Astrocyte (in vitro differentiated cells and primary cell): ENCODE measurements around the gene GRIK3. TPM values are rescaled to one million over a fixed set of nuclear protein-coding genes. Genes with fewer than 3 reads are reported as not detected.

Source experiments
- DNase-seq: peaks from one replicate; pipeline ENCODE4 v3.0.0-alpha.2; 2010; ENCODE audit warnings: low read depth
- FAIRE-seq: peaks from 2 replicates; lab custom pipeline; 2011; peaks lifted over from hg19 to GRCh38; lab: Jason Lieb, UNC
- H2AFZ ChIP-seq: 2 replicates; pipeline ENCODE4 v1.6.0; 2012; ENCODE audit warnings: low read depth, low read length, inconsistent platforms
- H3K27ac ChIP-seq: 2 replicates; pipeline ENCODE4 v1.5.1; 2011; ENCODE audit warnings: low read depth, low read length, inconsistent platforms
- H3K27me3 ChIP-seq: 2 replicates; pipeline ENCODE4 v1.6.0; 2011; ENCODE audit warnings: low read length, inconsistent platforms; ENCODE audit not compliant: insufficient read depth
- H3K36me3 ChIP-seq: 2 replicates; pipeline ENCODE4 v1.5.1; 2011; ENCODE audit warnings: low read length, inconsistent platforms; ENCODE audit not compliant: insufficient read depth
- H3K4me1 ChIP-seq: 2 replicates; pipeline ENCODE4 v1.5.1; 2011; ENCODE audit warnings: low read length, inconsistent platforms; ENCODE audit not compliant: insufficient read depth
- H3K4me2 ChIP-seq: 2 replicates; pipeline ENCODE4 v1.6.0; 2012; ENCODE audit warnings: low read length, inconsistent platforms
- H3K4me3 ChIP-seq: 2 replicates; pipeline ENCODE4 v1.5.1; 2011; ENCODE audit warnings: low read depth, mild to moderate bottlenecking, low read length, inconsistent platforms; ENCODE audit not compliant: insufficient read depth
- H3K79me2 ChIP-seq: 2 replicates; pipeline ENCODE4 v1.6.0; 2012; ENCODE audit warnings: mild to moderate bottlenecking, low read length, inconsistent platforms; ENCODE audit not compliant: insufficient read depth
- H3K9ac ChIP-seq: 2 replicates; pipeline ENCODE4 v1.6.0; 2012; ENCODE audit warnings: mild to moderate bottlenecking, low read length, inconsistent platforms
- H3K9me3 ChIP-seq: 2 replicates; pipeline ENCODE4 v1.5.1; 2012; ENCODE audit warnings: low read depth, mild to moderate bottlenecking, low read length, inconsistent platforms; ENCODE audit not compliant: insufficient read depth
- H4K20me1 ChIP-seq: 2 replicates; pipeline ENCODE4 v1.6.0; 2012; ENCODE audit warnings: low read length, inconsistent platforms; ENCODE audit not compliant: insufficient read depth
- H3K27ac Mint-ChIP-seq: one replicate; pipeline ENCODE4 v1.8.0; 2021; ENCODE audit warnings: mild to moderate bottlenecking, mixed read lengths; ENCODE audit not compliant: unreplicated experiment
- H3K27me3 Mint-ChIP-seq: one replicate; pipeline ENCODE4 v1.8.0; 2021; ENCODE audit warnings: low read depth, mixed read lengths; ENCODE audit not compliant: unreplicated experiment
- H3K36me3 Mint-ChIP-seq: one replicate; pipeline ENCODE4 v1.8.0; 2021; ENCODE audit warnings: low read depth, mixed read lengths; ENCODE audit not compliant: unreplicated experiment
- H3K4me1 Mint-ChIP-seq: one replicate; pipeline ENCODE4 v1.8.0; 2021; ENCODE audit warnings: low read depth, mixed read lengths; ENCODE audit not compliant: unreplicated experiment
- H3K4me3 Mint-ChIP-seq: one replicate; pipeline ENCODE4 v1.8.0; 2021; ENCODE audit warnings: mild to moderate bottlenecking, moderate library complexity, mixed read lengths; ENCODE audit not compliant: unreplicated experiment
- H3K9me3 Mint-ChIP-seq: one replicate; pipeline ENCODE4 v1.8.0; 2021; ENCODE audit warnings: mild to moderate bottlenecking, mixed read lengths; ENCODE audit not compliant: unreplicated experiment
- EZH2 ChIP-seq: IDR thresholded peaks from 2 replicates; pipeline ENCODE4 v1.6.1; 2012; ENCODE audit warnings: mild to moderate bottlenecking, low read length, inconsistent platforms; ENCODE audit not compliant: insufficient read depth
- total RNA-seq: library from RNA; stranded (reverse); gene quantifications from 2 replicates; pipeline ENCODE4 v1.2.1, GENCODE V29; 2021
- TF ChIP-seq, protein P1 (sequence below): IDR thresholded peaks from 2 replicates; pipeline ENCODE4 v1.5.1; 2011; ENCODE audit warnings: low read depth, mild to moderate bottlenecking, inconsistent platforms, low read length, moderate library complexity; ENCODE audit not compliant: insufficient read depth

The GRIK3 gene
- total RNA-seq, 1 donor from 2014 or later = 0.16 TPM

GRCh38 chr1:37059346-37059745 is 25.0 kb upstream of the GRIK3 start:
- no peak for TF ChIP-seq EZH2
- TF ChIP-seq, protein P1, sequence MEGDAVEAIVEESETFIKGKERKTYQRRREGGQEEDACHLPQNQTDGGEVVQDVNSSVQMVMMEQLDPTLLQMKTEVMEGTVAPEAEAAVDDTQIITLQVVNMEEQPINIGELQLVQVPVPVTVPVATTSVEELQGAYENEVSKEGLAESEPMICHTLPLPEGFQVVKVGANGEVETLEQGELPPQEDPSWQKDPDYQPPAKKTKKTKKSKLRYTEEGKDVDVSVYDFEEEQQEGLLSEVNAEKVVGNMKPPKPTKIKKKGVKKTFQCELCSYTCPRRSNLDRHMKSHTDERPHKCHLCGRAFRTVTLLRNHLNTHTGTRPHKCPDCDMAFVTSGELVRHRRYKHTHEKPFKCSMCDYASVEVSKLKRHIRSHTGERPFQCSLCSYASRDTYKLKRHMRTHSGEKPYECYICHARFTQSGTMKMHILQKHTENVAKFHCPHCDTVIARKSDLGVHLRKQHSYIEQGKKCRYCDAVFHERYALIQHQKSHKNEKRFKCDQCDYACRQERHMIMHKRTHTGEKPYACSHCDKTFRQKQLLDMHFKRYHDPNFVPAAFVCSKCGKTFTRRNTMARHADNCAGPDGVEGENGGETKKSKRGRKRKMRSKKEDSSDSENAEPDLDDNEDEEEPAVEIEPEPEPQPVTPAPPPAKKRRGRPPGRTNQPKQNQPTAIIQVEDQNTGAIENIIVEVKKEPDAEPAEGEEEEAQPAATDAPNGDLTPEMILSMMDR = no peak
- FAIRE-seq = no peak
- no peaks in the 10 kb centered on the region for H3K27me3 ChIP-seq
- no peak overlapping the region for H2AFZ ChIP-seq
- Mint-ChIP-seq H3K4me3 (no peak overlapping the region), H3K27ac (no peak overlapping the region), H3K4me1 (no peaks in the 10 kb centered on the region), H3K9me3 (no peaks in the 10 kb centered on the region), H3K27me3 (peaks cover 59% of the 10 kb centered on the region), H3K36me3 (no peaks in the 10 kb centered on the region)
- no peak overlapping the region for H3K4me3 ChIP-seq
- H3K9me3 ChIP-seq = no peaks in the 10 kb centered on the region
- H3K4me1 ChIP-seq = no peaks in the 10 kb centered on the region
- H3K36me3 ChIP-seq = no peaks in the 10 kb centered on the region
- no peak overlapping the region for H3K4me2 ChIP-seq
- H3K27ac ChIP-seq = no peak overlapping the region
- no peak for DNase-seq
- no peaks in the 10 kb centered on the region for H3K79me2 ChIP-seq
- no peak overlapping the region for H3K9ac ChIP-seq
- no peaks in the 10 kb centered on the region for H4K20me1 ChIP-seq

GRCh38 chr1:37058424-37058988 is 24.2 kb upstream of the GRIK3 start:
- DNase-seq (no peak), FAIRE-seq (no peak)
- Mint-ChIP-seq H3K9me3 (no peaks in the 10 kb centered on the region), H3K4me3 (no peak overlapping the region), H3K36me3 (no peaks in the 10 kb centered on the region), H3K4me1 (no peaks in the 10 kb centered on the region), H3K27me3 (peaks cover 51% of the 10 kb centered on the region), H3K27ac (no peak overlapping the region)
- Histone ChIP-seq H3K27ac (no peak overlapping the region), H3K4me1 (no peaks in the 10 kb centered on the region), H3K4me3 (no peak overlapping the region), H3K79me2 (no peaks in the 10 kb centered on the region), H3K36me3 (no peaks in the 10 kb centered on the region), H3K4me2 (no peak overlapping the region), H3K9me3 (no peaks in the 10 kb centered on the region), H2AFZ (no peak overlapping the region), H4K20me1 (no peaks in the 10 kb centered on the region), H3K9ac (no peak overlapping the region), H3K27me3 (no peaks in the 10 kb centered on the region)
- TF ChIP-seq, protein P1 = no peak
- TF ChIP-seq EZH2 = no peak

DNA sequence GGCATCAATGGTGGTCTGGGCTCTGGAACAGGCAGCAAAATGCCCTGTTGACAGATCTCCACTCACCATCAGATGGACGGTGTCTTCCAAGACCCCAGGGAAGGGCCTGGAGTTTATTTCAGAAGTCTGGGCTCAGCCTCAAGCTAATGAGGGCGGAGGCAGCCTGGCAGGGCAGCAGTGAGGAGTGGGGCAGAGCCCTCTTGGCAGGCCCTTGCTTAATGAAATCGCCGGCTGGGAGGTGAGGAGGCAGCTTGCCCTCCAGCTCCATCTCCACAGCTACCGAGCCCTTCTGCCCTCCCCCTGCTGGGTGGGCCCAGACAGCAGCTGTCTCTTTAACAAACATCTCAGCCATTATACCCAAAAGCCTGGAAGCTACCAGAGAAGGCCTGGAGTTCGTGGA is 22.0 kb upstream of the GRIK3 start:
- Histone ChIP-seq H3K36me3 (no peaks in the 10 kb centered on the region), H3K27ac (no peak overlapping the region), H3K4me2 (no peak overlapping the region), H3K79me2 (no peaks in the 10 kb centered on the region), H2AFZ (no peak overlapping the region), H3K9me3 (no peaks in the 10 kb centered on the region), H3K4me1 (no peaks in the 10 kb centered on the region), H4K20me1 (no peaks in the 10 kb centered on the region), H3K4me3 (no peak overlapping the region), H3K9ac (no peak overlapping the region), H3K27me3 (no peaks in the 10 kb centered on the region)
- Mint-ChIP-seq H3K36me3 (no peaks in the 10 kb centered on the region), H3K27me3 (peaks cover 34% of the 10 kb centered on the region), H3K4me1 (no peaks in the 10 kb centered on the region), H3K4me3 (no peak overlapping the region), H3K27ac (no peak overlapping the region), H3K9me3 (no peaks in the 10 kb centered on the region)
- no peak for TF ChIP-seq EZH2
- TF ChIP-seq, protein P1 = no peak
- FAIRE-seq (no peak), DNase-seq (no peak)
